ENCODE results near the gene PRR13. TPM values are rescaled to one million over a fixed set of nuclear protein-coding genes. Genes with fewer than 3 reads are reported as not detected.

PRR13 gene
- polyA plus RNA-seq, 1 donor from 2014 or later = 6.4 TPM

- H3K27ac ChIP-seq (ENCODE audit: low read length) = no peak overlapping the region
- no peak overlapping the region for H3K4me3 ChIP-seq (ENCODE audit: low read length)
- TF ChIP-seq POLR2AphosphoS5 (IDR thresholded peaks at IDR 0.05) = no peak
- TF ChIP-seq, protein P1, sequence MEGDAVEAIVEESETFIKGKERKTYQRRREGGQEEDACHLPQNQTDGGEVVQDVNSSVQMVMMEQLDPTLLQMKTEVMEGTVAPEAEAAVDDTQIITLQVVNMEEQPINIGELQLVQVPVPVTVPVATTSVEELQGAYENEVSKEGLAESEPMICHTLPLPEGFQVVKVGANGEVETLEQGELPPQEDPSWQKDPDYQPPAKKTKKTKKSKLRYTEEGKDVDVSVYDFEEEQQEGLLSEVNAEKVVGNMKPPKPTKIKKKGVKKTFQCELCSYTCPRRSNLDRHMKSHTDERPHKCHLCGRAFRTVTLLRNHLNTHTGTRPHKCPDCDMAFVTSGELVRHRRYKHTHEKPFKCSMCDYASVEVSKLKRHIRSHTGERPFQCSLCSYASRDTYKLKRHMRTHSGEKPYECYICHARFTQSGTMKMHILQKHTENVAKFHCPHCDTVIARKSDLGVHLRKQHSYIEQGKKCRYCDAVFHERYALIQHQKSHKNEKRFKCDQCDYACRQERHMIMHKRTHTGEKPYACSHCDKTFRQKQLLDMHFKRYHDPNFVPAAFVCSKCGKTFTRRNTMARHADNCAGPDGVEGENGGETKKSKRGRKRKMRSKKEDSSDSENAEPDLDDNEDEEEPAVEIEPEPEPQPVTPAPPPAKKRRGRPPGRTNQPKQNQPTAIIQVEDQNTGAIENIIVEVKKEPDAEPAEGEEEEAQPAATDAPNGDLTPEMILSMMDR (IDR thresholded peaks at IDR 0.05; ENCODE audit: poor library complexity, severe bottlenecking) = no peak
- TF ChIP-seq TAF1 (IDR thresholded peaks at IDR 0.05; ENCODE audit: low read depth) = no peak
- TF ChIP-seq EP300 (conservative IDR thresholded peaks at IDR 0.05; ENCODE audit: poor library complexity, severe bottlenecking) = no peak
- TF ChIP-seq MXI1 (conservative IDR thresholded peaks at IDR 0.05; ENCODE audit: poor library complexity, severe bottlenecking) = no peak
- TF ChIP-seq, protein P2, sequence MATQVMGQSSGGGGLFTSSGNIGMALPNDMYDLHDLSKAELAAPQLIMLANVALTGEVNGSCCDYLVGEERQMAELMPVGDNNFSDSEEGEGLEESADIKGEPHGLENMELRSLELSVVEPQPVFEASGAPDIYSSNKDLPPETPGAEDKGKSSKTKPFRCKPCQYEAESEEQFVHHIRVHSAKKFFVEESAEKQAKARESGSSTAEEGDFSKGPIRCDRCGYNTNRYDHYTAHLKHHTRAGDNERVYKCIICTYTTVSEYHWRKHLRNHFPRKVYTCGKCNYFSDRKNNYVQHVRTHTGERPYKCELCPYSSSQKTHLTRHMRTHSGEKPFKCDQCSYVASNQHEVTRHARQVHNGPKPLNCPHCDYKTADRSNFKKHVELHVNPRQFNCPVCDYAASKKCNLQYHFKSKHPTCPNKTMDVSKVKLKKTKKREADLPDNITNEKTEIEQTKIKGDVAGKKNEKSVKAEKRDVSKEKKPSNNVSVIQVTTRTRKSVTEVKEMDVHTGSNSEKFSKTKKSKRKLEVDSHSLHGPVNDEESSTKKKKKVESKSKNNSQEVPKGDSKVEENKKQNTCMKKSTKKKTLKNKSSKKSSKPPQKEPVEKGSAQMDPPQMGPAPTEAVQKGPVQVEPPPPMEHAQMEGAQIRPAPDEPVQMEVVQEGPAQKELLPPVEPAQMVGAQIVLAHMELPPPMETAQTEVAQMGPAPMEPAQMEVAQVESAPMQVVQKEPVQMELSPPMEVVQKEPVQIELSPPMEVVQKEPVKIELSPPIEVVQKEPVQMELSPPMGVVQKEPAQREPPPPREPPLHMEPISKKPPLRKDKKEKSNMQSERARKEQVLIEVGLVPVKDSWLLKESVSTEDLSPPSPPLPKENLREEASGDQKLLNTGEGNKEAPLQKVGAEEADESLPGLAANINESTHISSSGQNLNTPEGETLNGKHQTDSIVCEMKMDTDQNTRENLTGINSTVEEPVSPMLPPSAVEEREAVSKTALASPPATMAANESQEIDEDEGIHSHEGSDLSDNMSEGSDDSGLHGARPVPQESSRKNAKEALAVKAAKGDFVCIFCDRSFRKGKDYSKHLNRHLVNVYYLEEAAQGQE (IDR thresholded peaks at IDR 0.05; ENCODE audit: borderline replicate concordance) = no peak
- TF ChIP-seq SMC3 (conservative IDR thresholded peaks at IDR 0.05; ENCODE audit: poor library complexity) = no peak
- TF ChIP-seq RAD21 (conservative IDR thresholded peaks at IDR 0.05) = no peak
- no peak for TF ChIP-seq EZH2 (IDR thresholded peaks at IDR 0.05; ENCODE audit: borderline replicate concordance, insufficient read depth, low read length, poor library complexity, severe bottlenecking)
- peaks cover 27% of the 10 kb centered on the region for H4K20me1 ChIP-seq (ENCODE audit: insufficient read depth)
- no peak overlapping the region for H3K4me2 ChIP-seq (ENCODE audit: low read length)
- no peaks in the 10 kb centered on the region for H3F3A ChIP-seq (ENCODE audit: insufficient read depth, low read length, poor library complexity, severe bottlenecking)
- H3K9me3 ChIP-seq (ENCODE audit: low read length) = no peaks in the 10 kb centered on the region
- H2AFZ ChIP-seq (ENCODE audit: low read depth, low read length) = no peak overlapping the region
- no peaks in the 10 kb centered on the region for H3K9me2 ChIP-seq (ENCODE audit: insufficient read depth, low read length)
- H3K9ac ChIP-seq (ENCODE audit: low read length) = no peak overlapping the region
- peaks cover 19% of the 10 kb centered on the region for H3K36me3 ChIP-seq (ENCODE audit: insufficient read depth, low read length)
- H3K79me2 ChIP-seq (replicated peaks; ENCODE audit: insufficient read depth, low read length) = peaks cover 33% of the 10 kb centered on the region
- no peaks in the 10 kb centered on the region for H3K27me3 ChIP-seq (ENCODE audit: insufficient read depth, low read depth, low read length)
These were observed 23.3 kb downstream of the PRR13 start for GRCh38 chr12:53464685-53465418.

- Histone ChIP-seq H3K27ac (ENCODE audit: low read length) (no peak overlapping the region), H4K20me1 (ENCODE audit: insufficient read depth) (peaks cover 26% of the 10 kb centered on the region)
- no peak for TF ChIP-seq POLR2AphosphoS5 (IDR thresholded peaks at IDR 0.05)
- TF ChIP-seq, protein P1 (IDR thresholded peaks at IDR 0.05; ENCODE audit: poor library complexity, severe bottlenecking) = no peak
- no peak for TF ChIP-seq EZH2 (IDR thresholded peaks at IDR 0.05; ENCODE audit: borderline replicate concordance, insufficient read depth, low read length, poor library complexity, severe bottlenecking)
- no peak for TF ChIP-seq RAD21 (conservative IDR thresholded peaks at IDR 0.05)
- TF ChIP-seq TAF1 (IDR thresholded peaks at IDR 0.05; ENCODE audit: low read depth) = no peak
- TF ChIP-seq, protein P2 (IDR thresholded peaks at IDR 0.05; ENCODE audit: borderline replicate concordance) = no peak
- no peak for TF ChIP-seq MXI1 (conservative IDR thresholded peaks at IDR 0.05; ENCODE audit: poor library complexity, severe bottlenecking)
- no peak for TF ChIP-seq EP300 (conservative IDR thresholded peaks at IDR 0.05; ENCODE audit: poor library complexity, severe bottlenecking)
- TF ChIP-seq SMC3 (conservative IDR thresholded peaks at IDR 0.05; ENCODE audit: poor library complexity) = no peak
These were observed 24.1 kb downstream of the PRR13 start for GRCh38 chr12:53465679-53466078.

More at GRCh38 chr12:53465679-53466078, 24.1 kb downstream of the PRR13 start:
- Histone ChIP-seq H3K9ac (ENCODE audit: low read length) (no peak overlapping the region), H3K36me3 (ENCODE audit: insufficient read depth, low read length) (peaks cover 19% of the 10 kb centered on the region), H3K4me3 (ENCODE audit: low read length) (no peak overlapping the region), H3K27me3 (ENCODE audit: insufficient read depth, low read depth, low read length) (no peaks in the 10 kb centered on the region), H3K79me2 (replicated peaks; ENCODE audit: insufficient read depth, low read length) (peaks cover 30% of the 10 kb centered on the region), H3K4me2 (ENCODE audit: low read length) (no peak overlapping the region), H3K9me3 (ENCODE audit: low read length) (no peaks in the 10 kb centered on the region), H3F3A (ENCODE audit: insufficient read depth, low read length, poor library complexity, severe bottlenecking) (no peaks in the 10 kb centered on the region), H2AFZ (ENCODE audit: low read depth, low read length) (no peak overlapping the region), H3K9me2 (ENCODE audit: insufficient read depth, low read length) (no peaks in the 10 kb centered on the region)

Data from neural cell (in vitro differentiated cells).